Endothelial cell of umbilical vein (primary cell): ENCODE results near the gene TOLLIP. TPM values are rescaled to one million over a fixed set of nuclear protein-coding genes. Genes with fewer than 3 reads are reported as not detected.

Experiments used
- BruUV-seq: library from RNA; stranded (reverse); fragments of 400-500 nt; replicated peaks from 2 replicates; lab custom pipeline; 2021; lab: Mats Ljungman, UMichigan
- CTCF ChIA-PET: fragments of 300-600, 350-600 bp; sonication (Branson Sonifier 250); formaldehyde crosslinking; loops from one replicate; lab custom pipeline; 2021; ENCODE audit warnings: antibody characterized with exemption, inconsistent platforms; lab: Charles Lee
- POLR2A ChIA-PET: fragments of 300-600, 350-600 bp; sonication (Branson Sonifier 250); formaldehyde crosslinking; loops from one replicate; lab custom pipeline; 2021; ENCODE audit warnings: antibody characterized with exemption, inconsistent platforms; lab: Charles Lee
- DNase-seq: peaks from one replicate; pipeline ENCODE4 v3.0.0-alpha.2; 2011; ENCODE audit warnings: low read depth, low spot score
- FAIRE-seq: peaks from 2 replicates; lab custom pipeline; 2011; peaks lifted over from hg19 to GRCh38; lab: Jason Lieb, UNC
- H2AFZ ChIP-seq: 2 replicates; pipeline ENCODE4 v1.6.0; 2012; ENCODE audit warnings: low read depth, low read length, control low read depth, inconsistent platforms
- H3K27ac ChIP-seq: 2 replicates; pipeline ENCODE4 v1.5.1; 2011; ENCODE audit warnings: low read depth, mild to moderate bottlenecking, control low read depth, low read length, moderate library complexity; ENCODE audit not compliant: insufficient read depth
- H3K27me3 ChIP-seq, 2 experiments: 2 replicates each; pipeline versions ENCODE4 v1.6.0 to v1.6.1; 2011; ENCODE audit warnings: low read length in 2 of 2, mixed read lengths in 1 of 2; ENCODE audit not compliant: control insufficient read depth in 2 of 2, insufficient read depth in 2 of 2
- H3K36me3 ChIP-seq, 2 experiments: 2 replicates in 1 of 2; 3 replicates in 1 of 2; pipeline ENCODE4 v1.5.1; 2011; ENCODE audit warnings: low read length in 2 of 2, mild to moderate bottlenecking in 1 of 2, moderate library complexity in 1 of 2; ENCODE audit not compliant: control insufficient read depth in 2 of 2, insufficient read depth in 2 of 2; ENCODE audit errors: extremely low read depth in 1 of 2
- H3K4me1 ChIP-seq: 3 replicates; pipeline ENCODE4 v1.5.1; 2011; ENCODE audit warnings: mild to moderate bottlenecking, low read length; ENCODE audit not compliant: control insufficient read depth, insufficient read depth; ENCODE audit errors: extremely low read depth
- H3K4me2 ChIP-seq: 2 replicates; pipeline ENCODE4 v1.6.1; 2011; ENCODE audit warnings: low read length, control low read depth, mixed read lengths; ENCODE audit not compliant: insufficient read depth
- H3K4me3 ChIP-seq, 3 experiments: fragments of 200-600 bp in 1 of 3; sonication (generic), shearing (Covaris generic) in 1 of 3; replicated peaks in 1 of 3; 2 replicates each; pipeline ENCODE4 v1.5.1; 2011 to 2016; ENCODE audit warnings: control low read depth in 3 of 3, low read length in 3 of 3, mild to moderate bottlenecking in 2 of 3, inconsistent platforms in 1 of 3, low read depth in 1 of 3, moderate library complexity in 1 of 3; ENCODE audit not compliant: insufficient read depth in 1 of 3
- H3K79me2 ChIP-seq: 2 replicates; pipeline ENCODE4 v1.6.0; 2012; ENCODE audit warnings: low read length, inconsistent platforms; ENCODE audit not compliant: control insufficient read depth, insufficient read depth
- H3K9ac ChIP-seq: replicated peaks from 2 replicates; pipeline ENCODE3; 2011; ENCODE audit warnings: low read length, control low read depth; ENCODE audit not compliant: insufficient read depth; ENCODE audit errors: extremely low read depth
- H3K9me1 ChIP-seq: replicated peaks from 3 replicates; pipeline ENCODE4 v1.6.0; 2011; ENCODE audit warnings: mild to moderate bottlenecking, low read length; ENCODE audit not compliant: control insufficient read depth, insufficient read depth; ENCODE audit errors: extremely low read depth
- H3K9me3 ChIP-seq: replicated peaks from 2 replicates; pipeline ENCODE4 v1.5.1; 2012; ENCODE audit warnings: low read length, inconsistent platforms; ENCODE audit not compliant: control insufficient read depth, insufficient read depth
- H4K20me1 ChIP-seq: replicated peaks from 2 replicates; pipeline ENCODE3; 2011; ENCODE audit warnings: mild to moderate bottlenecking, low read length; ENCODE audit not compliant: control insufficient read depth, insufficient read depth; ENCODE audit errors: extremely low read depth
- GATA2 ChIP-seq: IDR thresholded peaks from 2 replicates; pipeline ENCODE4 v1.7.0; 2011; ENCODE audit warnings: low read depth, mild to moderate bottlenecking, moderate library complexity, mixed read lengths, low read length; ENCODE audit not compliant: insufficient read length, insufficient read depth
- POLR2AphosphoS5 ChIP-seq: IDR thresholded peaks from 2 replicates; pipeline ENCODE4 v1.6.1; 2012; ENCODE audit warnings: low read depth, mild to moderate bottlenecking, control low read depth, low read length, moderate library complexity; ENCODE audit not compliant: insufficient read depth
- dilution Hi-C: fragments of 300-500 bp; cut with MboI; formaldehyde crosslinking; loops from one replicate; pipeline ENCODE4 v1.15.0; 2019; ENCODE audit warnings: low sequenced_read_pairs; ENCODE audit not compliant: extremely low pct_ligation_motif_present
- intact Hi-C: fragments of 100-400 bp; cut with micrococcal nuclease; formaldehyde crosslinking; loops from one replicate; pipeline ENCODE4 v1.10.0; 2022
- polyA plus RNA-seq, 4 experiments: library from polyadenylated mRNA; depleted of rRNA in 3 of 4; stranded (reverse) in 3 of 4; unstranded in 1 of 4; fragments of >200 nt; gene quantifications; 2 replicates each; pipeline versions ENCODE4 v1.2.1 to v1.2.3, GENCODE V29; 2011 to 2012; ENCODE audit warnings: missing spikeins in 1 of 4
- total RNA-seq: library from RNA; stranded (reverse); gene quantifications from 2 replicates; pipeline ENCODE4 v1.2.3, GENCODE V29; 2021
- TF ChIP-seq, protein P1 (sequence below), 2 donors: IDR thresholded peaks; 1 replicate in 1 of 2; 2 replicates in 1 of 2; pipeline ENCODE4 v1.5.1; 2011; ENCODE audit warnings: low read length in 2 of 2, mild to moderate bottlenecking in 2 of 2, moderate library complexity in 2 of 2, control low read depth in 1 of 2, inconsistent platforms in 1 of 2, low read depth in 1 of 2; ENCODE audit not compliant: insufficient read depth in 1 of 2; ENCODE audit errors: extremely low read depth in 1 of 2

TOLLIP gene
- total and polyA plus RNA-seq, 2 donors (not counting 3 experiments of a cell fraction or from before 2014, with no cell fraction given) = 49.6 to 64.8 TPM

GRCh38 chr11:1271406-1271805 lies 38.0 kb downstream of the TOLLIP start:
- DNase-seq (no peak), FAIRE-seq (no peak)
- ChIA-PET POLR2A (no interaction called here), CTCF (no interaction called here)
- Histone ChIP-seq H3K9me3 (no peaks in the 10 kb centered on the region), H3K27me3 (no peaks in the 10 kb centered on the region), H3K4me1 (no peaks in the 10 kb centered on the region), H2AFZ (no peak overlapping the region), H3K79me2 (no peaks in the 10 kb centered on the region), H3K36me3 (peaks cover 0 to 9% of the 10 kb centered on the region in 2 experiments), H3K4me3 (no peak overlapping the region), H3K27ac (no peak overlapping the region), H3K9me1 (no peaks in the 10 kb centered on the region), H4K20me1 (no peaks in the 10 kb centered on the region), H3K9ac (no peak overlapping the region), H3K4me2 (no peak overlapping the region)
- TF ChIP-seq POLR2AphosphoS5 (no peak), GATA2 (no peak)
- intact Hi-C loops (no loop called here), dilution Hi-C loops (no loop called here)
- no TSS peak for BruUV-seq

DNA sequence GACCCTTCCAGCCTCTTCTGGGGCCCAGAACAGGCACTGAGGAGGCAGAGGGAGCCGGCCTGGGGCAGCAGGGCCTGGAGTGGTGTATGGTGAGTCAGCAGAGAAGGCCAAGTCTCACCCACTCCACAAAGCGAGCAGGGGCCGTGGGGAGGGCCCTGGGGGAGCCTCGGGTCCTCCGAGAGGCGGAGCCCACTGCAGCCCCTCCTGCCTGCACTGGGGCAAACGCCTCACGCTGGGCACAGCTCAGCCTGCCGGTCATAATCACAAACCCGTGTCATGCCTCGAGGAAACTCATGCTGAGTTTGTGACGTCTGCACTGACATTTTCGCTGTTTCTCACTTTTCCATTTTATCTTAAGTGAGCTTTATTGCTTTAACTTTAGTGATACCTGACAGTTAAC lies 38.4 kb downstream of the TOLLIP start:
- dilution Hi-C loops = no loop called here
- POLR2A ChIA-PET = no interaction called here
- BruUV-seq = no TSS peak
- H2AFZ ChIP-seq = no peak overlapping the region
- no peak overlapping the region for H3K4me3 ChIP-seq
- H3K79me2 ChIP-seq = no peaks in the 10 kb centered on the region
- no peak for FAIRE-seq
- no peak for DNase-seq
- no peak overlapping the region for H3K4me2 ChIP-seq
- no peaks in the 10 kb centered on the region for H4K20me1 ChIP-seq
- no peaks in the 10 kb centered on the region for H3K27me3 ChIP-seq
- no peaks in the 10 kb centered on the region for H3K9me3 ChIP-seq
- TF ChIP-seq, protein P1, sequence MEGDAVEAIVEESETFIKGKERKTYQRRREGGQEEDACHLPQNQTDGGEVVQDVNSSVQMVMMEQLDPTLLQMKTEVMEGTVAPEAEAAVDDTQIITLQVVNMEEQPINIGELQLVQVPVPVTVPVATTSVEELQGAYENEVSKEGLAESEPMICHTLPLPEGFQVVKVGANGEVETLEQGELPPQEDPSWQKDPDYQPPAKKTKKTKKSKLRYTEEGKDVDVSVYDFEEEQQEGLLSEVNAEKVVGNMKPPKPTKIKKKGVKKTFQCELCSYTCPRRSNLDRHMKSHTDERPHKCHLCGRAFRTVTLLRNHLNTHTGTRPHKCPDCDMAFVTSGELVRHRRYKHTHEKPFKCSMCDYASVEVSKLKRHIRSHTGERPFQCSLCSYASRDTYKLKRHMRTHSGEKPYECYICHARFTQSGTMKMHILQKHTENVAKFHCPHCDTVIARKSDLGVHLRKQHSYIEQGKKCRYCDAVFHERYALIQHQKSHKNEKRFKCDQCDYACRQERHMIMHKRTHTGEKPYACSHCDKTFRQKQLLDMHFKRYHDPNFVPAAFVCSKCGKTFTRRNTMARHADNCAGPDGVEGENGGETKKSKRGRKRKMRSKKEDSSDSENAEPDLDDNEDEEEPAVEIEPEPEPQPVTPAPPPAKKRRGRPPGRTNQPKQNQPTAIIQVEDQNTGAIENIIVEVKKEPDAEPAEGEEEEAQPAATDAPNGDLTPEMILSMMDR (IDR thresholded peaks at IDR 0.05; ENCODE audit: extremely low read depth in 1 of 2, insufficient read depth in 1 of 2, low read depth in 1 of 2, low read length in 2 of 2) = no peak
- TF ChIP-seq GATA2 = no peak
- no peak overlapping the region for H3K27ac ChIP-seq
- H3K4me1 ChIP-seq = no peaks in the 10 kb centered on the region
- H3K36me3 ChIP-seq = peaks cover 0 to 5% of the 10 kb centered on the region in 2 experiments
- no peaks in the 10 kb centered on the region for H3K9me1 ChIP-seq
- intact Hi-C loops = no loop called here
- CTCF ChIA-PET = no interaction called here
- no peak overlapping the region for H3K9ac ChIP-seq
